Measurements from ENCODE around the gene NPC1L1.

Gene NPC1L1

DNA sequence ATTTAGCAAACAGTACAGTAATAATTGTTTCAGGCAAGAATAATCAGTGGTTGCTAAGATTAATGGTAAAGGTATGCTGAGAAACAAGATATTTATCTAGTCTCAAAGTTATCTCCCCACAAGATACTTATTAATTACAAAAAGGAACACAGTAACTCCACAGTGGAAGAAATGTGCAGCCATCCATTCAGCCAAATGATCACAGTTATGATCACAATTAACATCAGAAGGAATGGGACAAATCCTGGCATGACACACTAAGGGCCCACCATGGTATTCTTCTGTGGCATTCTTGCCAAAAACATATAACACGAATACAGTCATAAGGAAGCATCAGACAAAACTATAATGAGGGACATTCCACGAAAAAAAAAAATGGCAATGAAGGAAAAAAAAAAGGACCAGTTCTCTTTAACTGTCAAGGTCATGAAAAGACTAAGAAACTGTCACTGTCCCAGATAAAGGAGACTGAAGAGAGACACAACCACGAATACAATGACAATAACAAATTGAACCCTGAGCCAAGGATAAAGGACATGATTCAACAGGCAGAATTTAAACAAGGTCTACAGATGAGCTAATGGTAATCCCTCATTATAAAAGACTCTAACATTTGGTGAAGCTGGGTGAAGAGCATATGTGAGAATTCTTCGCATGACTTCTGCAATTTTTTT, 71.5 kb downstream of the NPC1L1 start:
- no peak for DNase-seq (ENCODE audit: low read depth in 1 of 2, low spot score in 1 of 2)
- H3K4me3 ChIP-seq (replicated peaks; ENCODE audit: insufficient read depth, low read length) = no peak overlapping the region
- no peak overlapping the region for H3K27ac ChIP-seq (replicated peaks)
- H3K27me3 ChIP-seq (ENCODE audit: insufficient read depth, poor library complexity, severe bottlenecking) = no peaks in the 10 kb centered on the region
- TF ChIP-seq GABPA (IDR thresholded peaks at IDR 0.05; ENCODE audit: low read depth) (no peak), POLR2AphosphoS5 (IDR thresholded peaks at IDR 0.05; ENCODE audit: low read depth) (no peak), SPI1 (IDR thresholded peaks at IDR 0.05; ENCODE audit: borderline replicate concordance, low read depth) (no peak)
- TF ChIP-seq, protein P1, sequence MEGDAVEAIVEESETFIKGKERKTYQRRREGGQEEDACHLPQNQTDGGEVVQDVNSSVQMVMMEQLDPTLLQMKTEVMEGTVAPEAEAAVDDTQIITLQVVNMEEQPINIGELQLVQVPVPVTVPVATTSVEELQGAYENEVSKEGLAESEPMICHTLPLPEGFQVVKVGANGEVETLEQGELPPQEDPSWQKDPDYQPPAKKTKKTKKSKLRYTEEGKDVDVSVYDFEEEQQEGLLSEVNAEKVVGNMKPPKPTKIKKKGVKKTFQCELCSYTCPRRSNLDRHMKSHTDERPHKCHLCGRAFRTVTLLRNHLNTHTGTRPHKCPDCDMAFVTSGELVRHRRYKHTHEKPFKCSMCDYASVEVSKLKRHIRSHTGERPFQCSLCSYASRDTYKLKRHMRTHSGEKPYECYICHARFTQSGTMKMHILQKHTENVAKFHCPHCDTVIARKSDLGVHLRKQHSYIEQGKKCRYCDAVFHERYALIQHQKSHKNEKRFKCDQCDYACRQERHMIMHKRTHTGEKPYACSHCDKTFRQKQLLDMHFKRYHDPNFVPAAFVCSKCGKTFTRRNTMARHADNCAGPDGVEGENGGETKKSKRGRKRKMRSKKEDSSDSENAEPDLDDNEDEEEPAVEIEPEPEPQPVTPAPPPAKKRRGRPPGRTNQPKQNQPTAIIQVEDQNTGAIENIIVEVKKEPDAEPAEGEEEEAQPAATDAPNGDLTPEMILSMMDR (IDR thresholded peaks at IDR 0.05; ENCODE audit: insufficient read depth, low read length) = no peak
- TF ChIP-seq, protein P2, sequence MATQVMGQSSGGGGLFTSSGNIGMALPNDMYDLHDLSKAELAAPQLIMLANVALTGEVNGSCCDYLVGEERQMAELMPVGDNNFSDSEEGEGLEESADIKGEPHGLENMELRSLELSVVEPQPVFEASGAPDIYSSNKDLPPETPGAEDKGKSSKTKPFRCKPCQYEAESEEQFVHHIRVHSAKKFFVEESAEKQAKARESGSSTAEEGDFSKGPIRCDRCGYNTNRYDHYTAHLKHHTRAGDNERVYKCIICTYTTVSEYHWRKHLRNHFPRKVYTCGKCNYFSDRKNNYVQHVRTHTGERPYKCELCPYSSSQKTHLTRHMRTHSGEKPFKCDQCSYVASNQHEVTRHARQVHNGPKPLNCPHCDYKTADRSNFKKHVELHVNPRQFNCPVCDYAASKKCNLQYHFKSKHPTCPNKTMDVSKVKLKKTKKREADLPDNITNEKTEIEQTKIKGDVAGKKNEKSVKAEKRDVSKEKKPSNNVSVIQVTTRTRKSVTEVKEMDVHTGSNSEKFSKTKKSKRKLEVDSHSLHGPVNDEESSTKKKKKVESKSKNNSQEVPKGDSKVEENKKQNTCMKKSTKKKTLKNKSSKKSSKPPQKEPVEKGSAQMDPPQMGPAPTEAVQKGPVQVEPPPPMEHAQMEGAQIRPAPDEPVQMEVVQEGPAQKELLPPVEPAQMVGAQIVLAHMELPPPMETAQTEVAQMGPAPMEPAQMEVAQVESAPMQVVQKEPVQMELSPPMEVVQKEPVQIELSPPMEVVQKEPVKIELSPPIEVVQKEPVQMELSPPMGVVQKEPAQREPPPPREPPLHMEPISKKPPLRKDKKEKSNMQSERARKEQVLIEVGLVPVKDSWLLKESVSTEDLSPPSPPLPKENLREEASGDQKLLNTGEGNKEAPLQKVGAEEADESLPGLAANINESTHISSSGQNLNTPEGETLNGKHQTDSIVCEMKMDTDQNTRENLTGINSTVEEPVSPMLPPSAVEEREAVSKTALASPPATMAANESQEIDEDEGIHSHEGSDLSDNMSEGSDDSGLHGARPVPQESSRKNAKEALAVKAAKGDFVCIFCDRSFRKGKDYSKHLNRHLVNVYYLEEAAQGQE (IDR thresholded peaks at IDR 0.05; ENCODE audit: insufficient replicate concordance, low read depth) = no peak

DNA sequence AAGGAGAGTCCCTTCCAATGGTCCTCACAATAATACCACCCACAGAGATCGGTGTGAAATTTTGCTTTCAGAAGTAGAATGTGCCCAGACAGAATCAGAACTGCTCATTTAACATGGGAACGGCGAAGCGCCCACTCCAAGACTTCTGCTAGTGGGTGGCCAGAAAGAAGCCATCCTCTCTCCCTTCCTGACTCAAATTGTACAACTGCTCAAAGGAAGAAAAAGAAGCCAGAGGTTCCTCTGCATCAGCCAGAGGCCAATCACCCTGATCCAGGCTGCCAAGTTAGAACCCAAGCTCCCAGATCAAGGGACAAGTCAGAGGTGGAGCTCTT, 73.9 kb downstream of the NPC1L1 start:
- no peak for DNase-seq (ENCODE audit: low read depth in 1 of 2, low spot score in 1 of 2)
- TF ChIP-seq SPI1 (IDR thresholded peaks at IDR 0.05; ENCODE audit: borderline replicate concordance, low read depth) (no peak), GABPA (IDR thresholded peaks at IDR 0.05; ENCODE audit: low read depth) (no peak), POLR2AphosphoS5 (IDR thresholded peaks at IDR 0.05; ENCODE audit: low read depth) (no peak)
- TF ChIP-seq, protein P2 (IDR thresholded peaks at IDR 0.05; ENCODE audit: insufficient replicate concordance, low read depth) = no peak
- TF ChIP-seq, protein P1 (IDR thresholded peaks at IDR 0.05; ENCODE audit: insufficient read depth, low read length) = no peak
- no peaks in the 10 kb centered on the region for H3K27me3 ChIP-seq (ENCODE audit: insufficient read depth, poor library complexity, severe bottlenecking)
- no peak overlapping the region for H3K27ac ChIP-seq (replicated peaks)
- H3K4me3 ChIP-seq (replicated peaks; ENCODE audit: insufficient read depth, low read length) = no peak overlapping the region

DNA sequence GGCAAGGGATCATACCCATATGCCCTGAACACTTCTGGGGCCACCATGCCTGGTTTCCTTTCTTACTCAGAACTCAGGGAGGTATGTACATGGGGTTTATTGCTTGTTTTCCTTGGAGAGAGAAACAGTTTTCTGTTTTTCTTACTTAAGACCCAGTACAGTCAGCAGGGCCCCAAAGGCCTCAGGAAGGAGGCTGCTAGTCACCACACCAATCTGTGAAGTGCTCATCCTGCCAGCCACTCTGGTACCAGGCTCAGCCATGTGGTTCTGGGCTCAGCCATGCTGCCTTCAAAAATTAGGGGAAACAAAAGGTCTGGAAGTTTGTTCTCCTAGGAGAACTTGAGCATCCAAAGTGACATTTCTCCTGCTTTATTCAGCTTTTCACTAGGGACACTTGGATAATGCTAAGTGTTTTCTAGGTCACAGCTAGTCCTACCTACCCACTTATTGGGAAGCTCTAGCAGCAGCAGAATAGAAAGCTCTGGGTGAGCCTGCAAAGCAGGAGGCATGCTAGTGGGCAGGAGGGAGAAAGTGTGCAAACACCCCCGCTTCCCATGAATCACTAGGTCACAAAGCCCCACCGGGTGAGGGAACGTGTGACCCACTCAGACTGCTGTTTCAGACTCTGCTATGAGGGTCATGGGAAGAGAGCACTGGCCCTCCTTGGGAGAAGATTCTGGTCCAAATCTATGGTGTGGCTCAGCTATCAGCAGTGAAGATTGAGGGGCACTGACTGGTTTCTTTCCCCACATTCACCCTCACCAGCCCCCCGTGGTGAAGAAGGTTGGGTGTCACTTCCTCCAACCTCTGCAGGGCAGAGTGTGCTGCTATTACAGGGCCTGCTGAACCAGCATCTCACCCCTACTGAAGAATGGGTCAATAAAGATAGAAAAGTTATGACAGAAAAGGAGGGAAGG, 74.6 kb downstream of the NPC1L1 start:
- no peak for DNase-seq (ENCODE audit: low read depth in 1 of 2, low spot score in 1 of 2)
- Histone ChIP-seq H3K27ac (replicated peaks) (no peak overlapping the region), H3K27me3 (ENCODE audit: insufficient read depth, poor library complexity, severe bottlenecking) (no peaks in the 10 kb centered on the region), H3K4me3 (replicated peaks; ENCODE audit: insufficient read depth, low read length) (no peak overlapping the region)
- TF ChIP-seq, protein P2 (IDR thresholded peaks at IDR 0.05; ENCODE audit: insufficient replicate concordance, low read depth) = no peak
- TF ChIP-seq SPI1 (IDR thresholded peaks at IDR 0.05; ENCODE audit: borderline replicate concordance, low read depth) = no peak
- TF ChIP-seq, protein P1 (IDR thresholded peaks at IDR 0.05; ENCODE audit: insufficient read depth, low read length) = no peak
- no peak for TF ChIP-seq POLR2AphosphoS5 (IDR thresholded peaks at IDR 0.05; ENCODE audit: low read depth)
- TF ChIP-seq GABPA (IDR thresholded peaks at IDR 0.05; ENCODE audit: low read depth) = no peak
